WTC11 (cell line): ENCODE measurements around the gene HRC. TPM values are rescaled to one million over a fixed set of nuclear protein-coding genes. Genes with fewer than 3 reads are reported as not detected.

Experiments used
- ATAC-seq: fragments of 200-7000 bp; cut with Tn5 transposase; 2 replicates; pipeline ENCODE4 v1.10.0; 2021; ENCODE audit warnings: mild to moderate bottlenecking, moderate library complexity
- CTCF ChIA-PET: fragments of 300-600 bp; sonication (Branson Sonifier 250); formaldehyde crosslinking; loops from one replicate; lab custom pipeline; 2021; ENCODE audit warnings: antibody characterized with exemption; lab: Charles Lee
- POLR2A ChIA-PET: fragments of 350-600 bp; sonication (Branson Sonifier 250); formaldehyde crosslinking; loops from one replicate; lab custom pipeline; 2021; ENCODE audit warnings: antibody characterized with exemption; lab: Charles Lee
- DNase-seq: peaks from one replicate; pipeline ENCODE4 v3.0.0; 2021; ENCODE audit warnings: low spot score
- H3K27ac Mint-ChIP-seq: 2 replicates; pipeline ENCODE4 v1.8.0; 2021; ENCODE audit warnings: mixed read lengths
- H3K27me3 Mint-ChIP-seq: 2 replicates; pipeline ENCODE4 v1.8.0; 2021; ENCODE audit warnings: low read depth, mild to moderate bottlenecking, moderate library complexity, mixed read lengths
- H3K36me3 Mint-ChIP-seq: 2 replicates; pipeline ENCODE4 v1.8.0; 2021; ENCODE audit warnings: mixed read lengths
- H3K4me1 Mint-ChIP-seq: 2 replicates; pipeline ENCODE4 v1.8.0; 2022; ENCODE audit warnings: mixed read lengths
- H3K4me3 Mint-ChIP-seq: 2 replicates; pipeline ENCODE4 v1.8.0; 2021; ENCODE audit warnings: mild to moderate bottlenecking, moderate library complexity, mixed read lengths
- H3K9me3 Mint-ChIP-seq: 2 replicates; pipeline ENCODE4 v1.8.0; 2021; ENCODE audit warnings: mixed read lengths
- IRF1 ChIP-seq: sonication (generic); formaldehyde crosslinking; IDR thresholded peaks from 2 replicates; pipeline ENCODE4 v1.8.0; 2023; ENCODE audit warnings: missing genetic modification reagents
- JAZF1 ChIP-seq: fragments of 250-450 bp; sonication (Bioruptor Pico); IDR thresholded peaks from 2 replicates; pipeline ENCODE4 v1.9.0; 2021; ENCODE audit warnings: moderate library complexity, mild to moderate bottlenecking, inconsistent platforms
- MAX ChIP-seq: sonication (generic); formaldehyde crosslinking; IDR thresholded peaks from 2 replicates; pipeline ENCODE4 v1.8.0; 2022; ENCODE audit warnings: mild to moderate bottlenecking, missing genetic modification reagents
- NFYB ChIP-seq: sonication (generic); formaldehyde crosslinking; conservative IDR thresholded peaks from 2 replicates; pipeline ENCODE4 v1.8.0; 2022; ENCODE audit warnings: low read depth, missing genetic modification reagents
- NR1H2 ChIP-seq: sonication (generic); formaldehyde crosslinking; IDR thresholded peaks from 2 replicates; pipeline ENCODE4 v1.9.0; 2021; ENCODE audit warnings: mild to moderate bottlenecking, moderate library complexity, missing genetic modification reagents
- RELA ChIP-seq: sonication (generic); formaldehyde crosslinking; IDR thresholded peaks from 2 replicates; pipeline ENCODE4 v1.8.1; 2022; ENCODE audit warnings: missing genetic modification reagents, mild to moderate bottlenecking, borderline replicate concordance
- SOX15 ChIP-seq: fragments of 250-450 bp; sonication (Bioruptor Pico); IDR thresholded peaks from 2 replicates; pipeline ENCODE4 v1.9.0; 2021; ENCODE audit warnings: mild to moderate bottlenecking
- SP1 ChIP-seq: sonication (generic); formaldehyde crosslinking; conservative IDR thresholded peaks from 2 replicates; pipeline ENCODE4 v1.8.1; 2022; ENCODE audit warnings: missing genetic modification reagents
- ZNF138 ChIP-seq: sonication (generic); formaldehyde crosslinking; conservative IDR thresholded peaks from 2 replicates; pipeline ENCODE4 v1.8.1; 2022; ENCODE audit warnings: mild to moderate bottlenecking, moderate library complexity, missing genetic modification reagents
- ZNF219 ChIP-seq: sonication (generic); formaldehyde crosslinking; IDR thresholded peaks from 2 replicates; pipeline ENCODE4 v1.8.0; 2023; ENCODE audit warnings: missing genetic modification reagents, mild to moderate bottlenecking, borderline replicate concordance
- ZNF281 ChIP-seq: sonication (generic); formaldehyde crosslinking; IDR thresholded peaks from 2 replicates; pipeline ENCODE4 v1.8.0; 2023; ENCODE audit warnings: mild to moderate bottlenecking, missing genetic modification reagents
- ZNF317 ChIP-seq: sonication (generic); formaldehyde crosslinking; IDR thresholded peaks from 2 replicates; pipeline ENCODE4 v1.8.1; 2023; ENCODE audit warnings: low read depth, mild to moderate bottlenecking, moderate library complexity, missing genetic modification reagents, borderline replicate concordance
- ZNF396 ChIP-seq: fragments of 250-450 bp; sonication (Bioruptor Pico); IDR thresholded peaks from 2 replicates; pipeline ENCODE4 v1.8.0; 2021; ENCODE audit warnings: mild to moderate bottlenecking, moderate library complexity, borderline replicate concordance
- ZSCAN18 ChIP-seq: fragments of 250-450 bp; sonication (Bioruptor Pico); IDR thresholded peaks from 2 replicates; pipeline ENCODE4 v2.1.2; 2022; ENCODE audit warnings: mild to moderate bottlenecking, moderate library complexity
- total RNA-seq: library from RNA; stranded (reverse); gene quantifications from 3 replicates; pipeline ENCODE4 v1.2.3, GENCODE V29; 2021
- TF ChIP-seq, protein P1 (sequence below): sonication (generic); formaldehyde crosslinking; IDR thresholded peaks from 2 replicates; pipeline ENCODE4 v1.8.1; 2023; ENCODE audit warnings: mild to moderate bottlenecking, missing genetic modification reagents, moderate library complexity
- TF ChIP-seq, protein P2 (sequence below): sonication (generic); formaldehyde crosslinking; IDR thresholded peaks from 2 replicates; pipeline ENCODE4 v1.8.1; 2023; ENCODE audit warnings: mild to moderate bottlenecking, missing genetic modification reagents
- TF ChIP-seq, protein P3 (sequence below): sonication (generic); formaldehyde crosslinking; IDR thresholded peaks from 2 replicates; pipeline ENCODE4 v1.8.1; 2022; ENCODE audit warnings: low read depth, missing genetic modification reagents, borderline replicate concordance

HRC gene
- total RNA-seq, 1 experiment from 2014 or later, result 1.9 TPM

DNA sequence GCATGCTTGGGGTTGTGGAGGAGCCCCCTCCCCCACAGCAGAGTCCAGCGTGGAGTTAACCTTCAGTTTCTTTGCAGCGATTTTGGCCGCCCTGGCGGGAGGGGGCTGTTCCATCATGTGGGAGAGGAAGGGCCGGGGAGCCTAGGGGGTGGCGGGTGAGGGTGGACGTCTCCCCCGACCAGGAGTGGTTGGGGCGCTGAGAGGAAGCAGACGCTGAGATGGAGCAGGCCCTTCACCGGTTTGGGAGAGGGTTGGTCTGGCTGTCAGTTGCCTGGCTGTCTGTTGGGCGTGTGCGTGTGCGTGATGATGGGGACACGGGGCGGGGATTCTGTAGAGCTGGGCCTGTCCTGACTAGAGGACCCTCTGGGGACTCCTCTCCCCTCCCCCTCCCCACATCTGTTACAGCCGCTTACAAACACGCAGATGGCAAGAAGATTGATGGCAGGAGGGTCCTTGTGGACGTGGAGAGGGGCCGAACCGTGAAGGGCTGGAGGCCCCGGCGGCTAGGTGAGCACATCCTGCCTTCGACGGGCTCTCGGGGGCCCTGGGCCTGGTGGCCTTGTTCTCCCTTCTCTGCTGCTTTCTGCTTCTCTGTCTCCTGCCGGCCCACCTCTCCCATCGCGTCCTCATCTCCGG, 50.8 kb downstream of the HRC start:
- TF ChIP-seq IRF1 (CRISPR knock-in tag), result no peak
- TF ChIP-seq, protein P1, sequence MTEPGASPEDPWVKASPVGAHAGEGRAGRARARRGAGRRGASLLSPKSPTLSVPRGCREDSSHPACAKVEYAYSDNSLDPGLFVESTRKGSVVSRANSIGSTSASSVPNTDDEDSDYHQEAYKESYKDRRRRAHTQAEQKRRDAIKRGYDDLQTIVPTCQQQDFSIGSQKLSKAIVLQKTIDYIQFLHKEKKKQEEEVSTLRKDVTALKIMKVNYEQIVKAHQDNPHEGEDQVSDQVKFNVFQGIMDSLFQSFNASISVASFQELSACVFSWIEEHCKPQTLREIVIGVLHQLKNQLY (CRISPR knock-in tag), result no peak
- TF ChIP-seq, protein P2, sequence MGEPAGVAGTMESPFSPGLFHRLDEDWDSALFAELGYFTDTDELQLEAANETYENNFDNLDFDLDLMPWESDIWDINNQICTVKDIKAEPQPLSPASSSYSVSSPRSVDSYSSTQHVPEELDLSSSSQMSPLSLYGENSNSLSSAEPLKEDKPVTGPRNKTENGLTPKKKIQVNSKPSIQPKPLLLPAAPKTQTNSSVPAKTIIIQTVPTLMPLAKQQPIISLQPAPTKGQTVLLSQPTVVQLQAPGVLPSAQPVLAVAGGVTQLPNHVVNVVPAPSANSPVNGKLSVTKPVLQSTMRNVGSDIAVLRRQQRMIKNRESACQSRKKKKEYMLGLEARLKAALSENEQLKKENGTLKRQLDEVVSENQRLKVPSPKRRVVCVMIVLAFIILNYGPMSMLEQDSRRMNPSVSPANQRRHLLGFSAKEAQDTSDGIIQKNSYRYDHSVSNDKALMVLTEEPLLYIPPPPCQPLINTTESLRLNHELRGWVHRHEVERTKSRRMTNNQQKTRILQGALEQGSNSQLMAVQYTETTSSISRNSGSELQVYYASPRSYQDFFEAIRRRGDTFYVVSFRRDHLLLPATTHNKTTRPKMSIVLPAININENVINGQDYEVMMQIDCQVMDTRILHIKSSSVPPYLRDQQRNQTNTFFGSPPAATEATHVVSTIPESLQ, result no peak
- TF ChIP-seq RELA, result no peak
- TF ChIP-seq, all 79 proteins: peak for 0
- Mint-ChIP-seq H3K4me1 (peaks cover 20% of the 10 kb centered on the region), H3K27me3 (no peaks in the 10 kb centered on the region), H3K27ac (peak overlapping the region; percentile 37; the same call in 1 of the 2 replicates), H3K9me3 (no peaks in the 10 kb centered on the region), H3K4me3 (no peak overlapping the region), H3K36me3 (peaks cover 57% of the 10 kb centered on the region)
- ChIA-PET POLR2A (no interaction called here), CTCF (interaction anchor here (0.6 to 2.8 kb wide), 5 partner anchors 9 to 105 kb away, joined by 3 to 30 read pairs (median 3); partner anchors contain the start of gene LIN7B)
- no peak for ATAC-seq
- DNase-seq, result no peak

DNA sequence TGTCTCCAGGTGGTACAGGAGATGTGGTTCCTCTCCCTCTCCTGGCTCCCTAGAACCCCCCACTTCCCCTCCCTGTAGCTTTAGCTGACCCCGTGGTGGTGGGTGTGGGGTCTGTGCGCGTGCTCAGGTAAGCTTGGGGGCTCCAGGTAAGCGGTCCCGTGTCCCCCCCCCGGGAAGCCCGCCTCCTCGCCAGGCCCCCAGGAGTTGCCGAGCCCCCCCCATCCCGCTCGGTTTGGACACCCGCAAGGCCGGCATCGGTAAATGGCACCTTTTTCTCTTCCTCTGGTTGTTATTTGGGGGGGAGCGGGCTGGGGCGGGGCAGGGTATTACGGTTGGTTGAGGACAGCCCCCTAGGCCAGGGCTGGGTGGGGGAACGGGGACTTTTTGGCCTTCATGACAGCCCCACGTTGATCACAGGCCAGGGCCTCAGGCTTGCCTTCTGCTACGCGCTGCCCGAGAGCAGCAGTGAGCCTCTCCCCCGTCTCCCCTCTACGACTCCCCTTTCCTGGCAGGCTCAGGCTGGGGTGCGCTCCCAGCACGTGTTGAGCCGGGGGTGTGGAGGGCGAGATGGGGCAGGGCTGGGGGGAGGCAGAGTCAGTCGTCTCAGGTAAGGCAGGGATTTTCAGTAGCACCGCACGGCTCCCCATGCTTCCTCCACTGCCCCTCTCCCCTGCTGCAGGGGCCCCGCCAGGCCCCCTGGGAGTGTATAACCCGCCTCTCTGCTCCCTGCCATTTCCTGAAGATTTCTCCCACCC, 51.7 kb downstream of the HRC start:
- no peak for DNase-seq
- H3K4me1 Mint-ChIP-seq, result peaks cover 18% of the 10 kb centered on the region
- no peak for ATAC-seq
- peaks cover 58% of the 10 kb centered on the region for H3K36me3 Mint-ChIP-seq
- TF ChIP-seq JAZF1 (CRISPR knock-in tag) (no peak), ZNF317 (no peak), ZSCAN18 (no peak), NFYB (CRISPR knock-in tag) (no peak)
- POLR2A ChIA-PET, result no interaction called here
- CTCF ChIA-PET, result no interaction called here
- H3K27ac Mint-ChIP-seq, result no peak overlapping the region
- no peak overlapping the region for H3K4me3 Mint-ChIP-seq
- no peaks in the 10 kb centered on the region for H3K27me3 Mint-ChIP-seq
- H3K9me3 Mint-ChIP-seq, result no peaks in the 10 kb centered on the region

- no peaks in the 10 kb centered on the region for H3K27me3 Mint-ChIP-seq
- H3K4me3 Mint-ChIP-seq, result no peak overlapping the region
- peaks cover 18% of the 10 kb centered on the region for H3K4me1 Mint-ChIP-seq
- CTCF ChIA-PET, result no interaction called here
- H3K27ac Mint-ChIP-seq, result no peak overlapping the region
- no peaks in the 10 kb centered on the region for H3K9me3 Mint-ChIP-seq
- DNase-seq (no peak), ATAC-seq (no peak)
- H3K36me3 Mint-ChIP-seq, result peaks cover 60% of the 10 kb centered on the region
- POLR2A ChIA-PET, result interaction anchor here (1.1 kb wide), 1 partner anchor 12 kb away, joined by 3 read pairs; the partner anchor contains the start of gene LIN7B
- TF ChIP-seq, protein P1 (CRISPR knock-in tag), result no peak
- TF ChIP-seq MAX (CRISPR knock-in tag) (no peak), ZNF138 (CRISPR knock-in tag) (no peak), SP1 (CRISPR knock-in tag) (no peak), SOX15 (CRISPR knock-in tag) (no peak), ZNF219 (CRISPR knock-in tag) (no peak), ZNF396 (CRISPR knock-in tag) (no peak), NR1H2 (CRISPR knock-in tag) (no peak), ZNF281 (CRISPR knock-in tag) (no peak)
- TF ChIP-seq, protein P3, sequence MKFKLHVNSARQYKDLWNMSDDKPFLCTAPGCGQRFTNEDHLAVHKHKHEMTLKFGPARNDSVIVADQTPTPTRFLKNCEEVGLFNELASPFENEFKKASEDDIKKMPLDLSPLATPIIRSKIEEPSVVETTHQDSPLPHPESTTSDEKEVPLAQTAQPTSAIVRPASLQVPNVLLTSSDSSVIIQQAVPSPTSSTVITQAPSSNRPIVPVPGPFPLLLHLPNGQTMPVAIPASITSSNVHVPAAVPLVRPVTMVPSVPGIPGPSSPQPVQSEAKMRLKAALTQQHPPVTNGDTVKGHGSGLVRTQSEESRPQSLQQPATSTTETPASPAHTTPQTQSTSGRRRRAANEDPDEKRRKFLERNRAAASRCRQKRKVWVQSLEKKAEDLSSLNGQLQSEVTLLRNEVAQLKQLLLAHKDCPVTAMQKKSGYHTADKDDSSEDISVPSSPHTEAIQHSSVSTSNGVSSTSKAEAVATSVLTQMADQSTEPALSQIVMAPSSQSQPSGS (CRISPR knock-in tag), result no peak
Observed at GRCh38 chr19:49102303-49102702, 52.9 kb downstream of the HRC start.
